Activated CD4-positive, alpha-beta T cell treated with anti-CD3 and anti-CD28 coated beads for 36 hours (primary cell): ENCODE results near the gene NAT14. TPM values are rescaled to one million over a fixed set of nuclear protein-coding genes. Genes with fewer than 3 reads are reported as not detected.
A peak's percentile ranks its signal among the peaks of the same experiment; 100 is the strongest.

ENCODE experiments used
- ATAC-seq: fragments of 200-7000 bp; cut with Tn5 transposase; one replicate; pipeline ENCODE4 v1.10.0; 2021; ENCODE audit warnings: mild to moderate bottlenecking, moderate library complexity
- CTCF ChIA-PET: fragments of 350-600 bp; sonication (Branson Sonifier 250); formaldehyde crosslinking; loops from one replicate; lab custom pipeline; 2021; ENCODE audit warnings: antibody characterized with exemption; lab: Charles Lee
- POLR2A ChIA-PET: fragments of 350-600 bp; sonication (Branson Sonifier 250); formaldehyde crosslinking; loops from one replicate; lab custom pipeline; 2021; ENCODE audit warnings: antibody characterized with exemption, inconsistent platforms; lab: Charles Lee
- DNase-seq: peaks from one replicate; pipeline ENCODE4 v3.0.0-alpha.2; 2020
- H3K27ac Mint-ChIP-seq: one replicate; pipeline ENCODE4 v1.8.0; 2021; ENCODE audit warnings: mixed read lengths
- H3K27me3 Mint-ChIP-seq: one replicate; pipeline ENCODE4 v1.8.0; 2021; ENCODE audit warnings: mixed read lengths
- H3K36me3 Mint-ChIP-seq: one replicate; pipeline ENCODE4 v1.8.0; 2021; ENCODE audit warnings: low read depth, mixed read lengths
- H3K4me1 Mint-ChIP-seq: one replicate; pipeline ENCODE4 v1.8.0; 2021; ENCODE audit warnings: mixed read lengths
- H3K4me3 Mint-ChIP-seq: one replicate; pipeline ENCODE4 v1.8.0; 2021; ENCODE audit warnings: mild to moderate bottlenecking, moderate library complexity, mixed read lengths
- H3K9me3 Mint-ChIP-seq: one replicate; pipeline ENCODE4 v1.8.0; 2021; ENCODE audit warnings: low read depth, mixed read lengths
- intact Hi-C, 2 experiments: fragments of 100-400 bp; cut with DNase I in 1 of 2; cut with micrococcal nuclease in 1 of 2; formaldehyde crosslinking; loops; one replicate each; pipeline versions ENCODE4 v1.14.2 to v1.15.1; 2022 to 2024; cut with DNase I, micrococcal nuclease
- total RNA-seq, 2 experiments: library from RNA; stranded (reverse); gene quantifications; one replicate each; pipeline ENCODE4 v1.2.3, GENCODE V29; 2021

The NAT14 gene
- total RNA-seq, 2 experiments from 2014 or later, result 8.2 to 14.8 TPM

DNA sequence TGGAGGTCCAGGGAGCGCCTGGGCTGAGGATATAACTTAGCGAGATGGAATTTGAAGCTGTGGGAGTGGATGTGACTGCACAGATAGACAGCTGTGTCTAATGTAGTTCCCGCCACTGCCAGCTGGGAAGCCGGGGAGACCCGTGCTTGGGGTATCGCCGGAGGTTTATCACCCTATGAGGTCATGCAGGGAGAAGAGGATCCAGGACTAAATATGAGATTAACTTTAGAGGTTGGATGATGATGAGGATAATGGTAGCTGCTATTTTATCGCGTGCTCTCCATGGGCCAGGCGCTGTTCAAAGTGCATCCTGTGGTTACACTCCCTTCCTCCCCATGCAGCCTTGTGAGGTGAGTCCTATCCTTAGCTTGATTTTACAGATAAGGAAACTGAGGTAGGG is 23.1 kb downstream of the NAT14 start:
- peaks cover 3% of the 10 kb centered on the region for H3K36me3 Mint-ChIP-seq

DNA sequence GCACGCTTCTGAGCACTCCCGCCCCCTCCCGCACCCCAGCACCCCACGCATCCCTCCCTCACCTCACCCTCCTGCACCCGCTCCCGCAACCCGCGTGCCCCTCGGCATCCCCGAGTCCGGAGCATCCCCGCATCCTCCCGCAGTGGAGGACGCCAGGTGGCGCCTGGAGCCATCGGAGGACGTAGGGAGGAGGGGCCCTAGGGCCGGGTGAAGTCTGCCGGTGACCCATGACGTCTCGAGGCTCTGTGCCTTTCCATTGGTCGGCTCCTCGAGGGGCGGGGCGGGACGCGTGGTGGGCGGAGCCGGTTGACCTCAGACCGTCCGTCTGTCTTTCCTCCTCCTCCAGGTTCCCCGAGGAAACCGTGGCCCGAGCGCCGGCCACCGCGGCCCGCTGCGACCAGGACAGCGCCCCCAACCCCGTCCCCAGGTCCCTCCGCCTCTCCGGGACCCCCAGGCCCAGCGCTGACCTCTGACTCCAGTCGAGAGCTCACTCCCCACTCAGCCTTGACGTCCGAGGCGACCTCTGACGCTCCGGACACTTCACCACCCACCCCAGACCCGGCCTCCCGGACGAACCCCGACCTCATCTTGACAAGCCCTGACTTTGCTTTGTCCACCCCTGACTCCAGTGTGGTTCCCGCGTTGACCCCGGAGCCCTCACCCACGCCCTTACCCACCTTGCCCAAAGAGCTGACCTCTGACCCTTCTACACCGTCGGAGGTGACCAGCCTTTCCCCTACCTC is 32.1 kb downstream of the NAT14 start:
- DNase-seq (peak; percentile 96), ATAC-seq (peak; percentile 100)
- no peaks in the 10 kb centered on the region for H3K36me3 Mint-ChIP-seq
- ChIA-PET CTCF (interaction anchor here (0.6 to 1.9 kb wide), 5 partner anchors 89 to 122 kb away, joined by 3 to 18 read pairs (median 4); partner anchors contain the start of gene ZNF865), POLR2A (no interaction called here)
- H3K9me3 Mint-ChIP-seq, result no peaks in the 10 kb centered on the region
- peak overlapping the region; percentile 9 for H3K27ac Mint-ChIP-seq
- no peaks in the 10 kb centered on the region for H3K27me3 Mint-ChIP-seq
- intact Hi-C loops, result loop anchor here (1.0 to 2.0 kb wide), 10 partner anchors 41 to 292 kb away; partner anchors contain the start of genes EPN1 (in 1 of the 2), FIZ1 (in 1 of the 2), ZNF579 (in 1 of the 2) and ZNF628 (in 1 of the 2)
- peaks cover 3% of the 10 kb centered on the region for H3K4me1 Mint-ChIP-seq
- H3K4me3 Mint-ChIP-seq, result peak overlapping the region; percentile 54

More for the DNA sequence above, 23.1 kb downstream of the NAT14 start:
- intact Hi-C loops, result loop anchor here in 1 of 2 experiments (10.0 kb wide), 1 partner anchor 363 kb away; the partner anchor contains the start of gene TNNT1
- Mint-ChIP-seq H3K27me3 (peaks cover 8% of the 10 kb centered on the region), H3K4me3 (no peak overlapping the region), H3K9me3 (peaks cover 2% of the 10 kb centered on the region), H3K4me1 (peaks cover 8% of the 10 kb centered on the region), H3K27ac (no peak overlapping the region)
- DNase-seq, result no peak
- ChIA-PET CTCF (interaction anchor here (1.0 to 2.2 kb wide), 3 partner anchors 32 to 124 kb away, joined by 3 to 10 read pairs (median 10); partner anchors contain the start of gene ZNF628), POLR2A (interaction anchor here (0.6 to 0.8 kb wide), 2 partner anchors 18 to 106 kb away, joined by 3 read pairs; no protein-coding TSS in a partner anchor)
- no peak for ATAC-seq

DNA sequence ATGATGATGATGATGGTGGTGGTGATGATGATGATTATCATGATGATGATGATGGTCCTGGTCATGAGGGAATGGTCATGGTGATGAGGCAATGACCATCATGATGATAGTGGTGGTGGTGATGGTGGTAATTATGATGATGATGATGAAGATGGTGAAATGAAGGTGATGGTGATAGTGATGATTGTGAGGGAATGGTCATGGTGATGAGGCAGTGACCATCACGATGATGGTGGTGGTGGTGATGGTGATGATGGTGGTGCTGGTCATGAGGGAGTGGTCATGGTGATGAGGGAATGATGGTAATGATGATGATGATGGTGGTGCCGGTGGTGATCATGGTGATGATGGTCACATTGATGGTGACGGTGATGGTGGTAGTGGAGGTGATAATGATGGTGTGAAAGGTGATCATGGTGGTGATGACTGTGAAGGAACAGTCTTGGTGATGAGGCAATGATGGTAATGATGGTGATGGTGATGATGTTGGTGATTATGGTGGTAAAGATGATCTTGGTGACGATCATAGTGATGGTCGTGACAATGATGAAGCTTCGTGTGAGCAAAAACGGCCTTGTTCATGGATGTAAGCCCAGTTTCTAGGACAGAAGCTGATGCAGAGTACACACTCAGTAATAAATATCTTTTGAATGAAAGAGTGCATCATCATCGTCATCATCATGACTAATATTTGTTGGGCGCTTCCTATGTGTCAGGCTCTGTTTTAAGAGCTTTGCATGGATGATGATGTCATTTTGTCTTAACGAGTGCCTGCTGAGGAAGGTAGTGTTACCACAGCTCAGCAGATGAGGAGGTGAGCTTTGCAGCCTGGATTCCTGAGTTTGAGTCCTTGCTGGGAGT is 34.7 kb downstream of the NAT14 start:
- no peaks in the 10 kb centered on the region for H3K36me3 Mint-ChIP-seq
- CTCF ChIA-PET, result interaction anchor here (0.6 to 1.0 kb wide), 4 partner anchors 108 to 169 kb away, joined by 3 to 6 read pairs (median 4); no protein-coding TSS in a partner anchor
- ATAC-seq, result no peak
- no peaks in the 10 kb centered on the region for H3K27me3 Mint-ChIP-seq
- no peak overlapping the region for H3K27ac Mint-ChIP-seq
- intact Hi-C loops, result no loop called here
- H3K4me3 Mint-ChIP-seq, result no peak overlapping the region
- H3K4me1 Mint-ChIP-seq, result peaks cover 3% of the 10 kb centered on the region
- POLR2A ChIA-PET, result no interaction called here
- no peaks in the 10 kb centered on the region for H3K9me3 Mint-ChIP-seq
- DNase-seq, result no peak

DNA sequence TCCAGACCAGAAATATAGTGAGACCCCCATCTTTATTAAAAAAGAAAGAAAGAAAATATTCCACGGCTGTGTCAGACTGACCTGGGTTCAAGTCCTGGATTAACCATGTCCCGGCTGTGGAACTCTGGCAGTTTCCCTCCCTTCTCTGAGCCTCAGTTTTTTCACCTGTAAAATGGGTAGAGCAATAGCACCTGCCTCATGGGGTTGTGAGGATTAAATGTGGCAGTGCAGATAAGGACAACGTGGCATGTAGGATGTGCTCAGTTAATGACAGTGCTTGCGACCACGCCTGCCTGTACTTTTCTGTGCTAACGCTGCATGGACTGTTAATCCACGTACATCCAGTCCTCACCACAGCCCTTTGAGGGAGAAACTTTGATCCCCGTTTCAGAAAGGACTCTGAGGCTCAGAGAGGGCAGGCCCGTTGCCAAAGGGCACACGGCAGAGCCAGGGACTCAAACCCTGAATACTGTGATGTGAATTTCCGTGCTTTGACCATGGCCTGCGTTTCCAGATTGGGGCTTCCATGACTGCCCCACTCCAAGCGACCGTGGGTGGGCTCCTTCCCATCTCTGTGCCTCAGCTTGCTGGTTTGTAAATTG is 35.8 kb downstream of the NAT14 start:
- intact Hi-C loops, result no loop called here
- Mint-ChIP-seq H3K27me3 (no peaks in the 10 kb centered on the region), H3K4me1 (peaks cover 3% of the 10 kb centered on the region), H3K4me3 (no peak overlapping the region), H3K36me3 (no peaks in the 10 kb centered on the region), H3K27ac (no peak overlapping the region), H3K9me3 (no peaks in the 10 kb centered on the region)
- ChIA-PET POLR2A (no interaction called here), CTCF (interaction anchor here (0.6 kb wide), 1 partner anchor 170 kb away, joined by 3 read pairs; no protein-coding TSS in a partner anchor)
- DNase-seq (no peak), ATAC-seq (no peak)

DNA sequence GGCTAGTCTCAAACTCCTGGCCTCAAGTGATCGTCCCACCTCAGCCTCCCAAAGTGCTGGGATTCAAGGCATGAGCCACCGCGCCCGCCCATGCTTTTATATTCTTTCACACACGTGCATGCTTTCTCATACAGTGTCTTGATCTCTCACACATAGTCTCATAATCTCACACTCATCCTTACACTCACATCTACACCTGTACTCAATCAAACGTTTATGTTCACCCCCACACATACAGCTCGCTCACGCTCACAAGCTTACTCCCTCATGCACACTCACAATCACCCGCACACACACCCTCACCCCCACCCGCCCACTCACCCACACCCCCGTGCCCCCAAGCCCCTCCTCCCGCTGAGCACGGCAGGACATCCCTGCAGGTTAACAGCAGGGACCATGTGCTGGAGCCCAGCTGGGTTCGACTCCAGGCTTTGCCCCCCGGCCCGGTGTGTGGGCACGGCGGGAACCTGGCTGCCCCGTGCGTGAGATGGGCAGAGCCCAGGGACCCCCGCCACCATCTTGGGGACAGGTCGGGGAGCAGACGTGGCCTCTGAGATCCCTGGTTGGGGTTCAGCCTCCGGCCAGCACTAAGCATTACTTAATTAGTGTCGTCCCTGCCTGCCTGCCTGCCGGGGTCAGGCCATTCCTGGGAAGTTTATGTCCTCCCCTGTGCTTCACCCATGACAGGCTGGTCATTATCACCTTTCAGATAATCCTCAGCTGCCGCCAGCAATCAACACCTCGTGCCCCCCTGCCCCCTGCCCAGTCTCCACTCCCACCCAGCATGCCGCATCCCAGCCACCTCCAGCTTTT is 40.5 kb downstream of the NAT14 start:
- Mint-ChIP-seq H3K27me3 (no peaks in the 10 kb centered on the region), H3K9me3 (no peaks in the 10 kb centered on the region), H3K4me1 (no peaks in the 10 kb centered on the region), H3K27ac (no peak overlapping the region), H3K4me3 (no peak overlapping the region), H3K36me3 (no peaks in the 10 kb centered on the region)
- ChIA-PET CTCF (interaction anchor here (1.5 kb wide), 1 partner anchor 107 kb away, joined by 4 read pairs; no protein-coding TSS in a partner anchor), POLR2A (interaction anchor here (0.7 kb wide), 1 partner anchor 17 kb away, joined by 3 read pairs; no protein-coding TSS in a partner anchor)
- ATAC-seq, result no peak
- intact Hi-C loops, result no loop called here
- DNase-seq, result no peak

DNA sequence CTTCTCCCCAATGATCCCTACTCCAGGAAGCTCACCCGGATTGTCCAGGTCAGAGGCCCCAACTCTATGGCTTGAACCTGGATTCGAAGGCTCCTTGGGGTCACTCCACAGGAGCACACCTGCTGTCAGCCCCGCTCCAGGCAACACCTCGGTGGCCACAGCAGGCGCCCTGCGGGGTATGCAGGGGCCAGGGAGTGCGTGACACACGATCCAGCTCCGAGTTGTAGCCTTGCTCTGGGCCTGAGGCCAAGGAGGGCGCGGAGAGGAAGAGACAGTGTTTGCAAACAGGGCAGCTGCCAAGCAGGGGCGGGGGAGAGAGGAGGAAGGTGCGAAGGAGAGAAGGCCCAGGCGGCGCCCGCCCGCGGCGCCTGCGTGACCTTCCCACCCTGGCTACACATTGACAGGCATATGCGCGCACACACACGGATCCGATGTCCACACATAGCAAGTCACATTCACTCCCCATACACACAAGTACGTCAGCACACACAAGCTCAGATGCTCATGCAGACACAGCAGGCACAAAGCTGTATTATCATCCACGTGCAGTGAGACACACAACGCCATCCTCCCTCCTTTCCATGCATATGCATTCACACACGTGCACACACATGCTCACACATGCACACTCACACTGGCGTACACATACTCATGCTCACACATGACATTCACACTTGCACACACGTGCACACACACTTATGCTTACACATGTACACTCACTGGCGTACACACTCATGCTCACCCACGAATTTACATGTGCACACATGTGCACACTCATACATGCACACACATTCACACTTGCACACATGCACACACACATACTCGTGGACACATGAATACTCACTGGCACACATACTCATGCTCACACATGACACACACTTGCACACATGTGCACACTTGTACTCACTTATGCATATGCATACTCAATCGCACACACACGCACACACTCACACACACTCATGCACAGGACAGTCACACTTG is 41.5 kb downstream of the NAT14 start:
- no peaks in the 10 kb centered on the region for H3K4me1 Mint-ChIP-seq
- no peak overlapping the region for H3K27ac Mint-ChIP-seq
- ATAC-seq (peak; percentile 55), DNase-seq (peak; percentile 42)
- CTCF ChIA-PET, result interaction anchor here (1.5 kb wide), 1 partner anchor 106 kb away, joined by 4 read pairs; no protein-coding TSS in a partner anchor
- H3K9me3 Mint-ChIP-seq, result no peaks in the 10 kb centered on the region
- intact Hi-C loops, result no loop called here
- POLR2A ChIA-PET, result interaction anchor here (0.7 kb wide), 1 partner anchor 18 kb away, joined by 3 read pairs; no protein-coding TSS in a partner anchor
- no peaks in the 10 kb centered on the region for H3K36me3 Mint-ChIP-seq
- no peaks in the 10 kb centered on the region for H3K27me3 Mint-ChIP-seq
- no peak overlapping the region for H3K4me3 Mint-ChIP-seq

DNA sequence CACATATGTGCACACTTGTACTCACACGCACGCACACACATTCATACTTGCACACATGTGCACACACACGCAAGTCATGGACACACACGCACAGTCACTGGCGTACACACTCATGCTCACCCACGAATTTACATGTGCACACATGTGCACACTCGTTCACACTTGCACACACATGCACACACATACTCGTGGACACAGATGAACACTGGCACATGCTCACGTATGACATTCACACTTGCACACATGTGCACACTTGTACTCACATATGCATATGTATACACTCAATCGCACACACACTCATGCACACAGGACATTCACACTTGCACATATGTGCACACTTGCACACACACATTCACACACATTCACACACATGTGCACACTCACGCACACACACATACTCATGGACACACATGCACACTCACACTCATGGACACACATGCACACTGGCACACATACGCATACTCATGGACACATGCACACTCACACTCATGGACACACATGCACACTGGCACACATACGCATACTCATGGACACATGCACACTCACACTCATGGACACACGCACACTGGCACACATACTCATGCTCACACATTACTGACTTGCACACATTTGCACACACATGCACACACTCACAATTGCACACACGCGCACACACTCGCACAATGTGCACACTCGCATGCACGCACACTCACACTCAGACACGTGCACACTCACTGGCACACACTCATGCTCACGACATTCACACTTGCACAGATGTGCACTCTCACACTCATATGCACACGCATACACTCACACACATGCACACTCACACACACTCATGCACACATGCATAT is 42.4 kb downstream of the NAT14 start:
- ATAC-seq (no peak), DNase-seq (no peak)
- Mint-ChIP-seq H3K36me3 (no peaks in the 10 kb centered on the region), H3K27me3 (no peaks in the 10 kb centered on the region), H3K9me3 (no peaks in the 10 kb centered on the region), H3K4me3 (no peak overlapping the region), H3K27ac (no peak overlapping the region), H3K4me1 (no peaks in the 10 kb centered on the region)
- POLR2A ChIA-PET, result no interaction called here
- CTCF ChIA-PET, result interaction anchor here (0.9 kb wide), 1 partner anchor 105 kb away, joined by 3 read pairs; no protein-coding TSS in a partner anchor
- intact Hi-C loops, result no loop called here

DNA sequence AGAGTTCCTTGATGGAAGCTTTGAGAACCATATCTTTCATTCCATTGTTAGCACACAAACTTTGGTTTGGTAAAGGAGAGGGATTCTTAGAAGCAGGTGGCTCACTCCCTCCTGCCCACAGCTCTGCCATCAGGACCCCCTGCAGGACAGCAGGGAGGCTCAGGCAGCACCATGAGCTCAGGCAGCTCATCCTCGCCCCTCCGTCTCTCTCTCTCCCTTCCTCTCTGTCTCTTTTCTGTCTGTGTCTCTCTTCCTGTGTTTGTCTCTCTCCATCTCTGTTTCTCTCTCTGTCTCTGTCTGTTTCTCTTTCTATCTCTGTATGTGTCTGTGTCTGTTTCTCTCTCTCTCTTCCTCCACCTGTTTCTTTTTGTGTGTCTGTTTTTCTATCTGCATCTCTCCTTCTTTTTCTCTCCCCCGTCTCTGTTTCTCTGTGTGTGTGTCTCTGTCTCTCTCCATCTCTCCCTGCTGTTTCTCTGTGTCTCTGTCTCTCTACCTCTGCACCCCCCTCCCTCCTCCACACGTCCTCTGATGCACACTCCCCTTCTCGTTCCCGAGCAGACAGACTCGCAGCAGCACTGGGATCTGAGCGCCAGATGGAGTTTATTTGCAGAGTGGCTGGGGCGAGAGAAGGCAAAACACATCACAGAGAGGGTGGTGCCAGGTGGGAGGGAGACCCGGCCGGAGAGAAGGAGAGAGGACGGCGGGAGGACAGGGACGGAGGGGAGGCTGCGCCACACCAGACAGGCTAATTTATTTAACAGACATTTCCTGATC is 43.2 kb downstream of the NAT14 start:
- Mint-ChIP-seq H3K4me1 (no peaks in the 10 kb centered on the region), H3K27me3 (no peaks in the 10 kb centered on the region), H3K4me3 (no peak overlapping the region), H3K9me3 (no peaks in the 10 kb centered on the region), H3K36me3 (no peaks in the 10 kb centered on the region), H3K27ac (no peak overlapping the region)
- POLR2A ChIA-PET, result no interaction called here
- intact Hi-C loops, result no loop called here
- CTCF ChIA-PET, result interaction anchor here (0.5 to 0.9 kb wide), 5 partner anchors 36 to 197 kb away, joined by 3 to 5 read pairs (median 3); no protein-coding TSS in a partner anchor
- no peak for DNase-seq
- no peak for ATAC-seq
